ENCODE results near the gene SKIDA1.
"Not testable (repeated sequence)": the region's sequence is repeated elsewhere in the genome, so short reads cannot be mapped to it uniquely, and the experiment has no call there.

The SKIDA1 gene

DNA sequence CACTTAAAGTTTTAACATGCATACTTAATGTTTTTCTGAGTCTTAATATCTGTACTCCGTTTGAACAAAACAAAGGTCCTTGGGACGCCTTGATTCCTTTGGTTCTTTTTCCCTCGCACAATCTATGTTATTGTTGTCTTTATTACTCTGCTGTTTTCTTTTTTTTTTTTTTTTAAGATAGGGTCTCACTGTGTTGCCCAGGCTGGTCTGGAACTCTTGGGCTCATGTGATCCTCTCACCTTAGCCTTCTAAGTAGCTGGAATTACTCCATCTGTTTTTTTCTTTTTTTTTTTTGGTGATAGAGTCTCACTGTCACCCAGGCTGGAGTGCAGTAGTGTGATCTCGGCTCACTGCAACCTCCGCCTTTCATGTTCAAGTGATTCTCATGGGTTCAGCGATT is 21.8 kb upstream of the SKIDA1 start:
- TF ChIP-seq CTCF (IDR thresholded peaks at IDR 0.05; ENCODE audit: control insufficient read depth, insufficient read depth, low read depth, low read length, missing control alignments) = no peak
- DNase-seq (ENCODE audit: low read depth) = no peak
- H3K4me3 ChIP-seq (ENCODE audit: control insufficient read depth, low read depth, low read length) = no peak overlapping the region

GRCh38 chr10:21540701-21541100 is 15.2 kb upstream of the SKIDA1 start:
- DNase-seq (ENCODE audit: low read depth); H3K4me3 ChIP-seq (ENCODE audit: control insufficient read depth, low read depth, low read length): not testable (repeated sequence)

DNA sequence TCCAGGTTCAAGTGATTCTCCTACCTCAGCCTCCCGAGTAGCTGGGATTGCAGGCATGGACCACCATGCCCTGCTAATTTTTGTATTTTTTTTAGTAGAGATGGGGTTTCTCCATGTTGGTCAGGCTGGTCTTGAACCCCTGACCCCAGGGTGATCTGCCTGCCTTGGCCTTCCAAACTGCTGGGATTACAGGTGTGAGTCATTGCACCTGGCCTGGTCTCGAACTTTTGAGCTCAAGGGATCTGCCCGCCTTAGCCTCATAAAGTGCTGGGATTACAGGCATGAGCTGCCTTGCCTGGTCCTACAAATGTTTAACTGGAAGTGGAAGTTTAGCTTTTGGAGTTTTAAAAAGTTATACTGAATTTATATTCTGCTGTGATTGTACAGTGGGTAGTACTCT is 11.4 kb upstream of the SKIDA1 start:
- no peak overlapping the region for H3K4me3 ChIP-seq (ENCODE audit: control insufficient read depth, low read depth, low read length)
- no peak for TF ChIP-seq CTCF (IDR thresholded peaks at IDR 0.05; ENCODE audit: control insufficient read depth, insufficient read depth, low read depth, low read length, missing control alignments)
- no peak for DNase-seq (ENCODE audit: low read depth)

GRCh38 chr10:21535976-21536375 is 10.5 kb upstream of the SKIDA1 start:
- DNase-seq (ENCODE audit: low read depth); H3K4me3 ChIP-seq (ENCODE audit: control insufficient read depth, low read depth, low read length): not testable (repeated sequence)

GRCh38 chr10:21535494-21535965 is 10.0 kb upstream of the SKIDA1 start:
- no peak for DNase-seq (ENCODE audit: low read depth)
- peak overlapping the region; percentile 72 for H3K4me3 ChIP-seq (ENCODE audit: control insufficient read depth, low read depth, low read length)
- TF ChIP-seq CTCF (IDR thresholded peaks at IDR 0.05; ENCODE audit: control insufficient read depth, insufficient read depth, low read depth, low read length, missing control alignments) = no peak

DNA sequence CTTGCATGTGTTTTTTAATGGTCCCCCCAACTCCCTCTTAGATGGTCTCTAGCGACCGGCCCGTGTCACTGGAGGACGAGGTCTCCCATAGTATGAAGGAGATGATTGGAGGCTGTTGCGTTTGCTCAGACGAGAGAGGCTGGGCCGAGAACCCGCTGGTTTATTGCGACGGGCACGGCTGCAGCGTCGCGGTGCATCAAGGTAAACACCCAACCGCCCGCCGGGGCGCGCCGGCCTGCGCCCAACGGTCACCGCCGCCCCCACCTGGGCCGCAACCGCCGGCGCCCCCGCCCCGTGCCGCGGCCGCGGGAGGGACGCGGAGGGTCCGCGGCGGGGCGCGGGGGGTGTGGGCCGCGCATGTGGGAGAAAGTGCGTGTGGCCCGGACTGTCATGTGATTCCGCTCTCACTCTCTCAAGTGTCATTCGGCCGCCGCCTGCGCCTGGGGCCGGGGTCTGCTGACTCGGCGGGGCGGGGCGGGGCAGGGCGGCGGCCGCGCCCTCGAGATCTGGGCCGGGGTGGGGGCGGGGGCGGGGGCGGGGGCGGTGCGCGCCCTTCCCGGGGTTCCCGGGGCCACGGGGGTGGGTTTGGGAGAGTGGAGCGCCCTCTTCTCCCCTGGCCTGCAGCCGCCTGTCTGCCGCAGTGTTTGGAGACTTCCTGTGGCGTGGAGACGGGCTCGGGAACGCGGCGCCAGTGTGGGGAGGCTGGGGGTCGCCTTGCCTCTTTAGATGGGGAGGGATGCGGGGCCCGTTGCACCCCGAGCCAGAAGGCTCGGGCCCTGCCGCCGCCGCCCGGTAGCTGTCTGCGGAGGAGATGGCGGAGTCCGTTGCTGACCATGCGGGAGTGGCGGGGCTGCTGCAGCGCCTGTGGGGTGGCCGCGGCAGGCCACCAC is 9.4 kb upstream of the SKIDA1 start:
- DNase-seq (ENCODE audit: low read depth) = no peak
- TF ChIP-seq CTCF (IDR thresholded peaks at IDR 0.05; ENCODE audit: control insufficient read depth, insufficient read depth, low read depth, low read length, missing control alignments) = no peak
- H3K4me3 ChIP-seq (ENCODE audit: control insufficient read depth, low read depth, low read length) = peak overlapping the region; percentile 72

- no peak for DNase-seq (ENCODE audit: low read depth)
- peak overlapping the region; percentile 72 for H3K4me3 ChIP-seq (ENCODE audit: control insufficient read depth, low read depth, low read length)
- TF ChIP-seq CTCF (IDR thresholded peaks at IDR 0.05; ENCODE audit: control insufficient read depth, insufficient read depth, low read depth, low read length, missing control alignments) = no peak
Measured at GRCh38 chr10:21534280-21534586, 8.8 kb upstream of the SKIDA1 start.
